Medulla oblongata (tissue), 1 donor: ENCODE data around the gene CIITA.
"Not testable (repeated sequence)": the region's sequence is repeated elsewhere in the genome, so short reads cannot be mapped to it uniquely, and the experiment has no call there.

Experiments
- DNase-seq: peaks from one replicate; pipeline ENCODE4 v3.0.0-alpha.2; 2015; ENCODE audit errors: extremely low spot score

Gene CIITA

DNA sequence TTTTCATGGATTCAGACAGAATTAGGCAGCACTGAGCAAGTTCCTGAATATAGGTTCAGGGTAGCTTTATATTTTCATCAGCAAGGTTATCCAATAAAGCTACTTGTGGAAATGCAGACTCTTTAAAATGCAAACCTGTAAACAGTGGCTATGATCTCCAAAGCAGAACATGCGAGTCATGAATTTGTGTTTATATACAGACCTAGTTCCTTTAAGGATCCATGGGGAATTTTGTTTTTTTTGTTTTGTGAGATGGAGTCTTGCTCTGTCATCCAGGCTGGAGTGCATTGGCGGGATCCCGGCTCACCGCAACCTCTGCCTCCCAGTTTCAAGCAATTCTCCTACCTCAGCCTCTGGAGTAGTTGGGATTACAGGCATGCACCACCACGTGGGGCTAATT, 82.2 kb downstream of the CIITA start:
- no peak for DNase-seq

DNA sequence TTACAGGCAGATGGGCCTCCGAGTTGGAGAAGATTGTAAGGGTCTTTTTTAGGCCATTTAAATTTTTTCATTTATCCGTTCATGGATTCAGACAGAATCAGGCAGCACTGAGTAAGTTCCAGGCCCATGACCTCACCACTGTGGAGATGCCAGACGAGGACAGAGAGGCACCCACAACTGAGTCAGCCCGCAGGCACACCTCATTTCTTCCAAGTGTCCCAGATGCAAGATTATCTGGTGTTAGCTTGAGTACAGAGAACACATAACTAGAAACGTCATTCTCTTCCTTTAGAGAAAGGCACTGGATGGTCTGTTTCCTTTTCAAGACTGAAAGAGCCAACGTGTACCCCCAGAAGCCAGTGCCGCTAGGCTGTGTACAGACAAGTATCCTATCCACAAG, 84.2 kb downstream of the CIITA start:
- no peak for DNase-seq

DNA sequence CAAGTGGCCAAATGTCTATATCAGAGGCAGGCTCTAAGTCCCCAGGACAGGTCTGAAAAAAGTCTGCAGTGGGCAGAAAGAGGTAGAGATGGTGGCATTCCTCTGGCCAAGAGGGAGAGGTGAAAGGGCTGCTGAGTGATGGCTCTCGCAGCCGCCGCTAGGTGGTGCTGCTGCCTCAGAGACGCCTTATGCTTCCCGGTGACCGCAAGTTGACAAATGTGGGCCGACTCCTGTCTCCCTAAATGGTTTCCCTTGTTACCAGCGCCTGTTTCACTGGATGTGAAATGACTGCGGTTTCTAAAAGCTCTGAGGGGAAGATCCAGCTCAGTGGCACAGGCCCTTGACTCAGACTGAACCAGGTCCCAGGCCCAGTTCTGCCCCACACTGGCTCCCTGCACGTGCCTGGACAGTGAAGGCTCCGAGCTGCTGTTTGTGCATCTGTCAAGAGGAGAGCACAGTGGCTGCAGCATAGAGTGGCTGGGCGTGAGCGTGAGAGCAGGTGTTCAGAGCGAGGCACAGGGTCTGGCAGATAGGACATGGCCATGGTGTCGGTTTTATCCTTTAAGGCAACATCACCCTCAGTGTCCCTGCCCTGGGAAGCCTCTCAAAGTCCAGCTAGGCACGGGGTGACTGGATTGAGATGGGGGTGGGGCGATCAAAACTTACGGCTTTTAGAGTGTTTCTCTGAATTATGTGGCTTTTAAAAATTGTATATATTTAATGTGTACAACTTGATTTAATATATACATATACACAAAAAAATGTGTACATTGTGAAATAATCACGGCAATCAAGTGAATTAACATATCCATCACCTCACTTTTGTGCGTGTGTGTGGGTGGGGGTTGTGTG, 87.3 kb downstream of the CIITA start:
- peak; percentile 90 for DNase-seq

DNA sequence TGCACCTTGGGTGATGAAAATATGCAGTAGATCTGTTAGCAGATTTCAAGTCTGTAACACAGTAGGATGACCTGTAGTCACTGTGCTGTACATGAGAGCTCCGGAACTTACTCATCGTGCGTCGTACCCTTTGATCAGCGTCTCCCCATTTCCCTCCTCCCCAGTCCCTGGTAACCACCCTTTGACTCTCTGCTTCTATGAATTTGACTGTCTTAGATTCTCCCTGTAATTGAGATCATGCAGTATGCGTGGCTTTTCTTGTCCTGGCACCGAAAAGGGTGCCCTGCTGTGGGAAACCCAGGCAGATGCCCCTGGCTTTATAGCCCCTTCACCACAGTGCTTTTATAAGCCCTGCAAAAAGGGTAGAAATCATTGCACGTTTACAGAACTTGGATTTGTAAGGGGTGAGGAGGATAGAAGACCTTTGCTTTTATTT, 87.9 kb downstream of the CIITA start:
- no peak for DNase-seq

DNA sequence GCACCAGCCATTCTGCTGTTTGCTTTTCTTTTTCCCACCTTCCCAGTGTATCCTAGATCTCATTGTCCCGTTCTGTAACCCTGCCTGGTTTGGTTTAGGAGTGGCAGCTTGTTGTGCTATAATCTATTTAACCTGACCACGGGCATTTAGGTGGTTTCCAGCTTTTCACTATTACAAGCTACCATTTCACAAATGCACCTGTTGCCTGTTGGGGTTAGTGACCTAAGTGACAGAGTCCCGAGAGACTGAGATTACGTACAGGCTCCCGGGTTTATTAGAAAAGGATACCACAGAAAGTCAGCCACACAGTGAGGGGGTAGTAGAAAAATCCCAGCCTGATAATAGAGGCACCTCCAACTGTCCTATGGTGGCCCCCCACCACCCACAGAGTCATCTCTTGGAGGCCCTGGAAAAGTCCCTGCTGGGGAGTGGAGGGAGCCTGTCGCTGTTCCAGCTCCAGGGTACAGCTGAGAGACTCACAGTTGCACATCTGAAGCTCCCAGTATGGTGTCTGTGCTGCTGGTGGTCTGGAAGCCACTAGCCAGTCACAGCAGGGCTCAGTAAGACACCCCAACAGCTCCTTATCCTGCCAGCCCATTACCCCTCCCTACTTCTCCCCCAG, 88.5 kb downstream of the CIITA start:
- no peak for DNase-seq

DNA sequence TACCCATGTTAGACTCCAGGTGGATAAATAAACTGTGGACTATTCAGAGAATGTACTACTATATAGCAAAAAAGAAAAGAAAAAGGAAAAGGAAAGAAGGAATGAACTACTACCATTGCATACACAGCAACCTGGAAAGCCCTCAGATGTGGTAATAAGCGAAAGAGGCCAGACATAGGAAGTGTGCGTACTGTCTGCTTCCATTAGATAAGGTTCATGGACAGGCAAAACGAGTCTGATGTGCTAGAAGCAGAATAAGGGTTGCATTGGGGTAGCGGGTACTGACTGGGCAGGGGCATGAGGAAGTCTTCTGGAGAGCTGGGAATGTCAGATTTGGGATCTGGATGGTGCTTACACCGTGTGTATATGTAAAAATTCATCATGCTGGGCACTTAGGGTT, 89.1 kb downstream of the CIITA start:
- DNase-seq = no peak

DNA sequence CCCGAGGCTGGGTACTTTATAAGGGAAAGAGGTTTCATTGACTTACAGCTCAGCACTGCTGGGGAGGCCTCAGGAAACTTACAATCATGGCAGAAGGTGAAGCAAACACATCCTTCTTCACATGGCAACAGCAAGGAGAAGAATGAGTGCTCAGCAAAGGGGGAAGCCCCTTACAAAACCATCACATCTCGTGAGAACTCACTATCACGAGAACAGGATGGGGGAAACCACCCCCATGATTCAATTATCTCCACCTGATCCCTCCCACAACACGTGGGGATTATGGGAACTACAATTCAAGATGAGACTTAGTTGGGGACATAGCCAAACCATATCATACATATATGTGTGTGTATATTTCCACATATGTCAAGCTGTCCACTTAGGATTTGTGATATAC, 89.6 kb downstream of the CIITA start:
- DNase-seq = not testable (repeated sequence)

DNA sequence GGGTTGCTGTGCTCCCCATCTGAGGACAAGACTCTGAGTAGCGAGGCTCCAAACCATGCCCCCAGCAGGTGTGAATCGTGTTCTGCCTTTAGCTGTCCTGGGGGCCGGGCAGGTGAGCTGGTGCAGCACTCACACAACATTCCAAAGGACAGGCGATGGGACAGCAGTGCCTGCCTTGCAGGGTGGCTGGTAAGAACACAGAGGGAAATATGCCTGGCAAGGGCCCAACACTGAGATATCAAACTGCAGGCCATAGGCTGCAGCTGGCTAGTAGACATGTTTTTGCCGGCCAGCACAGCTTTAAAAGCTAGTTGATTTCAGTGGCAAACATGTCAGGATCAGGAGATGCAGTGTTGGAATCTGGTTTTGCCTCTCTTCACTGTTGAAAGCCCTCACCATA, 91.0 kb downstream of the CIITA start:
- no peak for DNase-seq

DNA sequence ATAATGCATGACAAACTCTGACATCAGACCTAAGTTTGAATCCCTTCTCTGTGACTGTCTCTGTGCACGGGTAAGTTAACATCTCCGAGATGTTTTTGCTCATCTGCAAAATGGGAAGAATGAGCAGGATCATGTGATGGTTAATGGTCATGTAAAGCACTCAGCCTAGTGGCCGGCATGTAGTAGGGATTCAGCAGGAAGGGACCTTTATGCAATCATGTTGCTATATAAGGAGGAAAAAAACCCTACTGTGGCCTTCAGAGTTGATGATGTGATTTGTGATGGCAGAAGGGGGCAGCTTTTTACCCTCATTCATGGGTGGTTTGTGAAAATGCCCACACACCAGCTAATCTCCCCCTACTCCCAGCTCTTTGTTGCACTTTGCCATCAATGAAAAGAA, 91.5 kb downstream of the CIITA start:
- no peak for DNase-seq

DNA sequence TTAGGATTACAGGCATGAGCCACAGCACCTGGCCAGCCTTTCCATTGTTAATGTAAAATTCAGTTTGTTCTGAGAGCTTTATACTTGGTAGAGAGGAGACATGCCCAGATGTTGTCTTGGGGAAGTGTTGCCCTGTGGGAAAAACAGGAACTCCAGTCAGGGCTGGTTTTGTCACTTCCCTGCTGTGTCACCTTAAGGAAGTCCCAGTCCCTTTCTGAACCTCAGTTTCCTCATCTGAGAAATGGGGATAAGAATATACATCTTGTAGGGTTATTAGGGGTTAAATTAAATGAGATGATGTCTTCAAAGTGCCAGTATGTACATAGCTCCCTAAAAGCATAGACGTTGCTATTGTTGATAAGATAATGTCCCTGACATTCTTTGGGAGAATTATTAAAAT, 92.6 kb downstream of the CIITA start:
- no peak for DNase-seq

DNA sequence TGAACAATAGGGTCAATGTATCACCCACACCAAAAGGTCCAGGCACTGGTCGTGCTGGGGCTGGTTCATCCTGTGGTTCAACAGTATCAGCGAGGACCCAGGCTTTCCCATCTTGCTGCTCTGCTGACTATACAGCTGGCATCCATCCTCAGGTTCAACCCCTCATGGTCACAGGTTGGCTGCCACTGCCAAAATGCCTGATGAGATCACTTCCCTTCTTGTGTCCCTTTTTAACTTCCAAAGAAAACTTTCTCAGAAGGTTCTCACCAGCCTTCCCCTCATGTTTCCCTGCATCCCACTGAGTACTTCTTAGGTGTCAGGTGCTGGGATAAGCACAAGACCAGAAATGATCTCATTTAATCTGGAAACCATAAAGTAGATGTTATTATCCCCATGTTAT, 93.1 kb downstream of the CIITA start:
- DNase-seq = no peak

DNA sequence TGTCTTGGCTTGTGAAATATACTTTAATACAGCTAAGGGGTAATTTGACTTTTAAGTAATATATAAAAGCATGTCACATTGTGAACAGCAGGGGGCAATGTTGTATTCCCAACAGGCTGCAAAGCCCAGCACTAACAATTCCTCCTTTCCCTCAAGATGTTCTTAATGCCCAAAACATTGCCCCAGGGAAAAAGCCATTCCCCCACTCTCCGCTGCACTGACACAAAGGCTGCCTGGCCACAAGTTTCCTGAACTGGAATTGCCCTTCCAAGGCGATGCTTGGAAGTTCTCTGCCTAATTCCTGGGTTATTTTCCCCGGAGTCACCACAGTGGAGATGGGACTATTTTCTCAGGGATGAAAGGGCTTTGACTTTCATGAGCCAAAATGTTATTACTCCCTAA, 94.6 kb downstream of the CIITA start:
- peak; percentile 87 for DNase-seq

DNA sequence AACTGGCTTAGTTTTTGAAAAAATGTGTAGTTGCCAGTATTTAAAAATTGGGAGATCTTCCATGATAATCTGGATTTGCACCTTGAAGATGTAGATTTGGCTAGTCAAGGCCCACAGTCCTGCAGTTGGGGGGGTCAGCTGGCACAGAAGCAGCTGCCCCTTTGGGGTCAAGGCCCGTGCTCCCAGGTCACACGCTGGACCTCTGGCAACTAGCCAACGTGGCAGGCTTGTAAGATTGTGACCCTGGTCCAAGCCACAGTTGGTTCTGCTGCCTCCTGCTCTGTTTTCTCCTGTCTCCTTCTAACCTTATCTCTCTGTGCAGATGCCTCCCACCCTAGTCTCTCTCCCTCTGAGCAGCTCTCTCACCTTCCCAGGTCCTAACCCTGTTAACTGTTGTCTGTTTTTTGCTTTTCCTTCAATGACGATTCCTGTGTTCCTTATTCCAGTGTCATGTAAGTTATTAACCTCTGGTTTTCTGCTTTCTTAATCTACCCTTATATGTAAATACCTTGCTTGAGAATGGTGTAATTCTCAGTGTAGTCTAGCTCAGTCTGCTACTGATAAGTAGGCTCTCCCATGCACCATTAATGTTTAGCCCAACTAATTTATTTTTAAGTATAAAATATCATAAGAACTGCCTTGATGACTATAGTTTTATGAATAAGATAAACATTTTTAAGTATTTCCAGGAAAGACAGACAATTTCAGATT, 95.3 kb downstream of the CIITA start:
- no peak for DNase-seq

DNA sequence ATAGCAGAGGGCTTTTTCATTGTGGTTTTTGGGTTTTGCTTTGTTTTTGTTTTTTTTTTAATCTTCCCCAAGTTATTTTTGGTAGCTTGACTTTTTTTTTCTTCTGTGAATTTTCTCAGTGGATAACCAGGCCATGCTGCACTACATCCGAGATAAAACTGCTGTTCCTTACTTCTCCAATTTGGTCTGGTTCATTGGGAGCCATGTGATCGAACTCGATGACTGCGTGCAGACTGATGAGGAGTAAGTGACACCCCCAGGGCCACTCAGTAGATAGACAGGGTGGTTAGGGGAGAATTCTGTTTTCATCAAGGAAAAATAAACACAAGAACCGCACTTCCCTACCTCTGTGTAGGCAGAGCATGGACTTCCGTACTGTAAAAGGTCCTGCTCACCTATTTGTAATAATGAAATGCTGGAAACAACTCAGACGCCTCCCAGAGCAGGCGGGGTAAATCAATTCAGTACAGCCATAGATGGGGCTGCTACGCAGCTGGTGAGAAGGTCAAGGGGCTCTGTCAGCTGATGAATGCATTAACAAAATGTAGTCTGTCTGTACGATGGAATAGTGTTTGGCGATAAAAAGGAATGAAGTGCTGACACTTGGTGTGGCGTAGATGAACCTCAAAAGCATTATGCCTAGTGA, 95.9 kb downstream of the CIITA start:
- DNase-seq = no peak

DNA sequence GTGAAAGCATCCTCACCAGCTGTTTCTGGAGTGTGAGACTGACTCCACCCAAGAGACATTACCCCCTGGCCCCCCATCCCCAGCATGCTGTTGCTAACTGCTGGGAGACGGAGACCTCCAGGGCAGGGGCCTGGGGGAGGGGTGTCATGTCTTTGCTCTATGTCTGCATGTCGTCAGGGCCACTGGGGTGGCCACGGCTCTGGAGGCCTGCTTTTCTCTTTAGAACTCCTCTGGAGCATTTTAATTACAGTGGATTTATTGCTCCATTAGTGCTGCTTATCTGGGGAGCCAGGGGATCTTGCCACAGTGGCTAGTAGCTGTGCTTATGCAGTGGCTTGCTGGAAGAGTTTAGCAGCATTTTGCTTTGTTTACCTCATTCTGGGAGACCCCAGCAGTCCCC, 99.6 kb downstream of the CIITA start:
- DNase-seq = no peak

DNA sequence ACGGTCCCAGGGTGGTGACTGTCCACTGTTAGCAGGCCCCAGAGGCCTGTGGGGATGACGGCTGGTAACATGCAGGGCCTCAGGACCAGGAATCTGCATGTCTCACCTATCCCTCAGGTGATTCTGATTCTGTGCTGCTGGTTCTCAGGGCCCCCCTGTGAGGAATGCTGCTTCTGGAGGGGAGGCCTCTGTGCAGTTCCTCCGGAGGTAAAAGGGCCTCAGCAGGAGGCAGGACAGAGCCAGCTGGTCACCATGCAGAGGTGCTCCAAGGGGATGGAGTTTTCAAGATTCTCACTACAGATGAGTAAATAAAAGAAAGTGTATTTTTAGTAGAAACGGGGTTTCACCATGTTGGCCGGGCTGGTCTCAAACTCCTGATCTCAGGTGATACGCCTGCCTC, 101.1 kb downstream of the CIITA start:
- no peak for DNase-seq

DNA sequence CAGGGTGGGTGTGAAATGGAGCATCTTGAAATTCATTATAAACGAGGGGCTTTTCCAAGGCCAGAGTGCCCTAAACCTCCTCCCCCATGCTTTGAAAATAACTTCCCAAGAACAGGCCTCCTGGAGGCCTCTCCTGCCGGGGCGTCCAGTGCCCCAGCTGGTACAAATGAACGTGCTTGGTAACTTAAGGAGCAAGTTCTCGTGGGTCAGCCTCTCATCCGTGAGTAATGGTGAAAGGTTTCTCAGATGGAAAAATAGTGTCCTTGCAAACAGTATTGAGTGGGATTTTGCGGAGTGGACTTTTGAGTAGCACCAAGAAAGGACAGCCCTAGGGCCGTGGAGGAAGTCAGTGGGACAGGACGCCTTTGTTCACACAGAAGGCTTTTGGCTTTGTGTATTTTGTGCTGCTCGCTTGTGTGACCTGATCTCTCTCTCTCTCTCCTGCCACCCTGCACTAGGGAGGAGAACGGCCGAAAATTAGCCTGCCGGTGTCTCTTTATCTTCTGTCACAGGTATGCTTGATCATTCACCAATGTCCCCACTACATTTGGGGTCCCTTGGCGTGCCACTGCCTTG, 102.0 kb downstream of the CIITA start:
- peak; percentile 43 for DNase-seq

DNA sequence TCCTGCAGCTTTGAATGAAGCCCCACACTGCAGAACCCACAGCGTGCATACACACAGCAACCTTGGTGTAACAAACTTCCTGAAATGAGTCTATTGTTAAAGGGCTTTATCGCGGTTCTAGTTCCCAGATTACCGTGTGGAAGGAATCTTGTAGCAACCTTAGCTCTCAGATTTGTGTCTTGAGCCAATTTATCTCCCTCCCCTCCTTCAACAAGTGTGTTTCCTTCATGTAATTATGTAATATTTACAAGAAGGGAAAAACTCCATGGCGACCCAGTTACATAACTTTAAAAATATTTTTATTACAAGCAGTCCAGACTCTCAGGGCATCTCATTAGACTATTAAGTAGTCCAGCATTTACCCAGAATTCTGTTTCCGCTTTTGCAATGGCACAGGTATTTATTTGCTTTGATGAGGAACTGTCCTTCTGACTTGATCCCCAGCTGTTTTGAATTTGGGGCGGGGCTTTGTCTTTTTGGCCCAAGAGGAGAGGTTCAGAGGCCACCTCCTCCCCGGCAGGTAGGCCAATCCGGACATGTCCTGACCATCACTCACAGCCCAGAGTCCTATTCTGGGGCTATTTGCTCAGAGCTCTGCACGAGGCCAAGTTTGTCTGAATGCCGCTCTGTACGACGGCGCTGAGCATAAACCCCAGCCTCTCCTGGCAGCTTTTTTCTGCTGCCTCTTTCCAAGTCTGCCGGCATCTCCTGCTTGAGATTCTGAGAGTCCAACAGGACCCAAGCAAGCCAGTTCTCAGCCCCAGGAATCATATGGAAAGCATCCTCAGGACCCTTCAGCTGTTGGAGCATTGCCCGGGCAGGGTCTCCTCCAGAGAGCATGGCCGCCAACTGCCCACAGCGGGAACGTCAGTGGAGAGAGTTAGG, 103.0 kb downstream of the CIITA start:
- peak; percentile 74 for DNase-seq

DNA sequence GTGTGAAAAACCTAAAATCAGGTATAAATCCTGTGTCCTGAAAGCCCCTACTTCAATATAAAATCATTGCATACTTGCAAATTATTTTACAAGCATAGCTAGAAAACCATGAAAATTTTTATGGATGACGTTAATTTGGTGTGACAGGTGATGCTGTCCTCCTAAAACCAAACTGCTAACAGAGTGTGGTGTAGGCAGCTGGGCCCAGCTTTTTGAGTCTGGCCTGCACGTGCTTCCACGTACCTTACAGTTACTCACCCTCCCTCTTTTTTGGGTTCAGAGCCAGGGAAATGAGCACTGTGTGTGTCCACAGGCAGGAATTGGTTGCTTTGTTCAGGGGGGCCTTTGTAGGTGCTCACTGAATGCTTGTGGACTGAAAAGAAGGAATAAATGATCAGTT, 103.8 kb downstream of the CIITA start:
- DNase-seq = no peak

DNA sequence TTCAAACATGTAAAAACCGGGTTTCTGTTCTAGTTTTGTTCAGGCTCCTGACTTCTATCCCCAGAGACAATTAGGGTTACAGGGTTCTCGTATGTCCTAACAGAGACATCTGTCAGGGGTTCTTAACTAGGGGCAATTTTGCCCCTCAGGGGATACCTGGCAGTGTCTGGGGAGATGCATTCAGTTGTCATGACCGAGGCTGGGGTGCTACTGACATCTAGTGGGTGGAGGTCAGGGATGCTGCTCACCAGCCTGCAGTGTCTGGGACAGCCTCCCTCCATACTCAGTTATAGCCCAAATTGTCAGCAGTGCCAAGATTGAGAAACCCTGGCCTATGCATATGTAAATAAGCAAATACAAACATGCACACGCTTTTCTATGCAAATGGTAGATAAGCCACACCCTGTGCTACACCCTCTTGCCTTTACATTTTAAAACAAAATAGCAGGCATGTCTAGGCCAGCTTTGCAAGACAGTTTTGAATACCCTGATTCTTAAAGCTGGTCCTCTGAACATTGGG, 104.8 kb downstream of the CIITA start:
- DNase-seq = no peak
